NCI-H524 (cell line): ENCODE measurements around the gene SIRT3.

Experiments used
- DNase-seq, 2 experiments: peaks; one replicate each; lab custom pipeline; 2025; lab: John Stamatoyannopoulos, UW

Gene SIRT3

DNA sequence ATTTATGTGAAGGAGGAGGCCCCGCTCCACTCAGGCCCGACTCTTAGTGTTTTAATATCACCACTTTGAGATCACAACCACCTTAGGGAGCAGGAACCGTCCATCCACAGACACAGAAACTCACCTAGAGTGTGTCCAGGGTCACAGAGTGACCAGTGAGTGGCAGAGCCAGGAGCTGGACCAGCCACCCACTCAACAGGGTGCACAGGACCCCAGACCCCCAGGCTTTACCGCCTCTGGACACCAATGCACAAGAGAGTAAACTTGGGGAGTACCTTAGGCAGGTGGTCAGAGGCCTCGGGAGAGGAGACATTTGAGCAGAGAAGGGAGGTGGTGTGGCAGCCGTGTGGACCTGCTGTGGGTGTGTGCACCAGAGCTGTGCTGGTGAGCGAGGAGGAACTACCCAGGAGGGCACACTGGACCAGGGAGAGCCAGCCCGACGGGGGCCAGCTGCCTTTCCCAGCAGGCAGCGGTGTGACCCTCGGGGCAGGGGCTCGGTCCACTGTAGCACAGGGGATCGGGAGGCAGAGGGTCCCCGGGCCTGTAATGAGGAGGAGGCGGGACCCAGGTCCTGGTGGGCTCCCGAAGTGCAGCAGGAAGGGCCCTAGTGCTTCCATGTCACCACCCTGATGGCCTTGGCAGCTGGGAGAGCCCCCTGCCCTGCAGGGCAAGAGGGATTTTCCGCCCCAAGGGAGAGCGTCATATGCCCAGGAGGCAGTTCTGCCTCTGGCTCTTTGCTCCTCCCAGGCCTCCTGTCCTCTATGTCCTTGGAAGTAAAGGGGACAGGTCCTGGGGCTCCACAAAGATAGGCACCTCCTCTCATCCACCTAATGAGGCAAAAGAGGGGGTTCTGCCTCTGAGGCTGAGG lies 34.5 kb upstream of the SIRT3 start:
- no peak for DNase-seq

DNA sequence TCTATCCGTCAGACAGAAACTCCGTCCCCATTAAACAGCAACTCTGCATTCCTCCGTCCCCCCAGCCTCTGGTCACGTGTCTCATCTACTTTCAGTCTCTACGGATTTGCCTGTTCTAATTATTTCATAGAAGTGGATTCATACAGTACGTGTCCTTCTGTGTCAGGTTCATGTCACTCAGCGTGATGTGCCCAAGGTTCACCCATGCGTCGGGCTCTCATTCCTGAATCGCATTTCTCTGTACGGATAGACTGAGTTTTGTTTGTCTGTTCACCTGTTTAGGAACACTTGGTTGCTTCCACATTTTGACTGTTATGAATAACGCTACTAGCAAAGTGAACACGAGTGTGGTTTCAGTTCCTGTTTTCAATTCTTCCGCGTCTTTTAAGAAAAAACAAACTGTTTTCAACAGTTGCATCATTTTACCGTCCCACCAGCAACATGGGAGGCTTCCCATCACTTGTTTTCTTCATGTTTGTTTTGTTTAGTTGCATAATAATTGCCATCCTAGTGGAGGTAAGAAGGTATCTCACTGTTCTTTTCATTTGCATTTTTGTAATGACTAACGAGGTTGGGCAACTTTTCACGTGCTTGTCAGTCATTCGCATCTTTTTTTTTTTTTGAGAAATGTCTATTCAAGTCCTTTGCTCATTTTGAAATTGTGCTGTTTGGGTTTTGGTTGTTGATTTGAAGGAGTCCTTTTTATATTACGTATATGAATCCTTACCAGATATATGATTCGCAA lies 33.2 kb upstream of the SIRT3 start:
- no peak for DNase-seq

DNA sequence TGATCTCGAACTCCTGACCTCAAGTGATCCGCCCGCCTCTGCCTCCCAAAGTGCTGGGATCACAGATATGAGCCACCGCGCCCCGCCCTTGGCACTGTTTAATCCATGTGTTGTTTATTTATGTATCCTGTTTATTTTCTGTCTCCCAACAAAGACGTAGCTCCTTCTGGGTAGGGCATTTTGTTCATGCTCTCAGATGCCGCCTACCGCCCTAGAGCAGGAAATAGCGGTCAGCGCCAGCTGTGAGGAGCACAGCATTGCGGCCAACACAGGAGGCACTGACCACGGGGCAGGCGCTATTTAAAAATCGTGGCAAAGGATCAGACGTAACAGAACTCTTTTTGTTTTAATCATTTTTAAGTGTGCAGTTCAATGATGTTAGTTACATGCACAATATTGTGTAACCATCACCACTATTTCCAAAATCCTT lies 32.6 kb upstream of the SIRT3 start:
- DNase-seq = peak in 1 of 2 experiments; percentile 13

DNA sequence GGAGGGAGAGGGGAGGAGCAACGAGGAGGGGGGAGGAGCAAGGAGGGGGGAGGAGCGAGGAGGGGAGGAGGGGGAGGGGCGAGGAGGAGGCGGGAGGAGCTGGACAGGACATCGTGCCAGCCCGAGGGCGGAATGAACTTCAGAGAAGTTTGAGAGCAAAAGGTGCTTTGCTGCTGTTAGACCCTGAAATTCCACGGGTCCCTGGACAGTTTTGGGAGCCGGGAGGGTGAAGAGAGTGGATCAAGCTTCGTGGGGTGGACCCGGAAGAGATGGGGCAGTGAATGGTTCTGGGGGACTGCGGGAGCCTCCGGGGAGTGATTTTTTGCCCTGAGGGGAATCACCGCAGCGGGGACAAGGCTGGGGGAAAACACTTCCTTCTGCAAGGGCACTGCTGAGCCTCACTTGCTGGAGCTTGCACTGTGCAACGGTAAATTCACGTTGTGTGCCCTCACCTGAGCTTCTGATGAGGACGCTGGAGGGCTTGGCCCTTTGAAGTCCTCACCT lies 31.4 kb upstream of the SIRT3 start:
- no peak for DNase-seq

DNA sequence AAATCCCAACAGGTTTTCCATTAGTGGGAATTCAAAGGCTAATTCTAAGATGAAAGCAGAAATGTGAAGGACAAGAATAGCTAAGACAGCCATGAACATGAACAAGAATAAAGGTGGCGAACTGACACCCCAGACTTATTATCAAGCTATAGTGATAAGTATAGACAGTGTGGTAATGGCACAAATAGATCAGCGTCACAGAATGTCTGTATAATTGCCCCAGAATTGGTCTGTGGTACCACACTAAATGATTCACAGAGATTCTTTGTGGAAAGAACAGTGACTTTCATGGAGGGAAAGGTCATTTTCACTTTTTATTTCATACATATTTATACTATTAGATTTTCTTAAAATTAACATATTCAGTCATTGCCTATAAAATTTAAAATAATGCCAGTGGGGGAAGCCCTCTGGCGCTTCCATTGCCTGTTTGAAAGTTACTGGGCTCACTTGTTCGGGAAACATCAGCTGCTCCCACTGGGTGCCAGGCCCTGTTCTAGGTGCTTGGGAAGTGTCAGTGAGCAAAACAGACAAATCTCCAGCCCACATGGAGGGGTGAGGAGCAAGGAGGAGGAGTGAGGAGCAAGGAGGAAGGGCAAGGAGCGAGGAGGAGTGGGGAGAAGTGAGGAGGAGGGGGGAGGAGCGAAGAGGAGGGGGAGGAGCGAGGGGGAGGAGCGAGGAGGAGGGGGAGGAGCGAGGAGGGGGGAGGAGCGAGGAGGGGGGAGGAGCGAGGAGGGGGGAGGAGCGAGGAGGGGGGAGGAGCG lies 30.7 kb upstream of the SIRT3 start:
- no peak for DNase-seq

DNA sequence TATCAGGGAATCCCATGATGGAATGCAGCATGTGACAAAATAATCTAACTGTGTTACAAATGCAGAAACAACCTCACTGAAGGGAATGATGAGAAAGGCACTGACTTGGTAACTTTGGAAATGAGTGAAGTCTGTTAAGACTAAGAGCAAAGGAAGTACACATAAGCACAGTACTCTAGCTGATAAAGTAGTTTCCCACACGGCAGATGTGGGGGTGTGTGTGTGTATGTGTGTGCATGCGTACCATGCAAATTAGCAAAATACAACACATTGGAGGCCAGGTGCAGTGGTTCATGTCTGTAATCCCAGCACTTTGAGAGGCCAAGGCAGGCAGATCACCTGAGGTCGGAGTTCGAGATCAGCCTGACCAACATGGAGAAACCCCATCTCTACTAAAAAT lies 25.5 kb upstream of the SIRT3 start:
- DNase-seq = no peak

DNA sequence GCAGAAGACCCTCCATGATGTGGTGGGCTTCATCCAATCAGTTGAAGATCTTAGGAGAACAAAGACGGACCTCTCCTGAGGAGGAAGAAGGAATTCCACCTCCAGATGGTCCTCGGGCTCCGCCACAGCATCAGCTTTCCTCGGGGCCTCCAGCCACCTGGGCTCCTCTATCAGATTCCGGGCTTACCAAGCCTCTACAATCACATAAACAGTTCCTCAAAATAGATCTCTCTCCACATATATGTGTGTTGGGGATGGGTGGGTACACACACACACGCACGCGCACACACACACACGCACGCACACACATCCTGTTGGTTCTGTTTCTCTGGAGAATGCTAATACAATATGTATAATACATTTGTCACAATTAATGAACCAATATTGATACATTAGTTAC lies 23.3 kb upstream of the SIRT3 start:
- DNase-seq = no peak

DNA sequence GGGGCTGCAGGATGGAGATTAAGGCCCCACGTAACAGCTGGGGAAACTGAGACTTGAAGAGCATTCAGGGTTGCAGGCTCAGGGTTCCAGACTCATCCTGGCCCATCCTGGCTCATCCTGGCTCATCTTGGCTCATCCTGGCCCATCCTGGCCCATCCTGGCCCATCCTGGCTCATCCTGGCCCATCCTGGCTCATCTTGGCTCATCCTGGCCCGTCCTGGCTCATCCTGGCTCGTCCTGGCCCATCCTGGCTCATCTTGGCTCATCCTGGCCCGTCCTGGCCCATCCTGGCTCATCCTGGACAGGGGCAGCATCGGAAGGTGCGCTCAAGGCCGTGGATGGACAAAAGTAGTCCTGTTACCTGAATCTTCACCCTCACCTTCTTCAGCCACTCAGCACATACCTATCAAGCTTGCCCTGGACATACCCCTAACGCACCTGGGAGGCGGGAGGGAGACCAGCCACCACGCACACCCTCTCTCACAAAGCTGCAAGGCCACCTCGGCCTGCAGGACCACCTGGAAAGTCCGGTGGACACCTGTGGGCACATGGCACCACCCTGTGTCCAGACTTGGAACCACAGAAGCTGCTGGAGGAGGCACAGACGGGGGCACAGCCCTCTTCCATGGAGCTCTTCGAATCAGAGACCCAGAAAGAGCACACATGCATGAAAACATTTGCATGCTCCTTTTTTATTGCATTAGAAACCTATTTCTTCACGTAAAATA lies 21.8 kb upstream of the SIRT3 start:
- no peak for DNase-seq

DNA sequence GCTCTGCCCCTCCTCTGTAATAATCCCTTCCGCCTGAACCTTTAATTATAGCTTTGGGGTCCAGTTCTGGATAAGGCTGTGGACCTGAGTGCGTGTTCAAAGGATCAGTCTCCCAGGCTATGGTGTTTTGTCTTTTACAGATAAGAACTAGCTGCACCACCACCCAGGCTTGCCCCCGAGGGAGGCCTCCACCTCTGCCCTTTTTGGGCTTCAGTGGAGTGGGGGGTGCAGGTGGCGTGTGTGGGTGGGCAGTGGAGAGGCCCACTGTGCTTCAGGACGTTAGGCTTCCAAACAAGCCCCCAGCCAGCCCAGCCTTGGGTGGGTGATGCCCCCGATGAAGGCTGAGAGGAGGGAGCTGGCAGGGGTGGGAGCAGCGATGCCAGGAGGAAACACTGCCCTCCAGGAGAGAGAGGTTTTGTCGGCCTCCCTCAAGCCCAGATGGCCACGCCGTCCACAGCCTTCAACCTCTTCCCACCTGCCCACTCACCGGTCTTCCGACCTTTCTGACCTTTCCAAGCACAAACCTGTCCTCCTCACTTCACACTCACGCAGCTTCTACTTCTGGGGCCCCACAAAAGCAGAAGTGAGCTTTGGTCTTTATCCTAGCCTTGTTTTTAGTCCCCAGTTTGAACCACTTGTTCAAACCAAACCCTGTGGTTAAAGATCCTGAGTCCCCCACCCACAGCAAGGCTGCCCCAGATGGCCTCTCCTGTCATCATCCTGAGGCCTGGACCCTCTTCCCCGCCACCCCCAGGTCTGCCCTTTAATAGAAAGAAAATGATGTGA lies 21.0 kb upstream of the SIRT3 start:
- no peak for DNase-seq

DNA sequence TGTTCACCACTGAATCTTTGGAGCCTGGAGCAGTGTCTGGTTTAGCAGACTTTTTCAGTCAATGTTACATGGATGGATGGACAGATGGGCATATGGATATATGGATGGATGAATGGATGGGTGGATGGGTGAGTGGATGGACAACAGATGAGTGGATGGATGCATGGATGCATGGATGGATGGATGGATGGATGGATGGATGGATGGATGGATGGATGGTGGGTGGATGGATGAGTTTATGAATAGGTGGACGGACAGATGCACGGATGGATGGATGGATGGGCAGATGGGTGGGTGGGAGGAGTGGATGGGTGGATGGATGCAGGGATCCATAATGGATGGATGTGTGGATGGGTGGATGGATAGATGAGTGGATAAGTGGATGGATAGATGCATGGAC lies 19.7 kb upstream of the SIRT3 start:
- no peak for DNase-seq

DNA sequence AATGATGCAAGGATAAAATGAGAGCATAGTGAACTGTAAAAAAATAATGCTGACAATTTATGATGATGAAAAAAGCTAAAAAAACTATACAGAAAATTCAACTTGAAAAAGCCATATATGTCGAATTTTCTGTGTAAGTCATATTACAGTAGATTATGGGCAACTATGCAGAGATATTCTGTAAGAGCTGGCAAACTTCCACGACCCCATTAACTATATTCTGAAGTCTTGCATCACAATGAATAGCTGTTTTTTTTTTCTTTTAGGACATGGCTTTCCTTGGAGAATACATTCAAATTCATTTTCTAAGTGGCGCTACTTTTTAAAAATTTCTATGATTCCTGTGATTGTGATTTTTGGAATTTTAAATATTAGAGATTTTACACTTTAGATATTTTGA lies 19.0 kb upstream of the SIRT3 start:
- DNase-seq = no peak

DNA sequence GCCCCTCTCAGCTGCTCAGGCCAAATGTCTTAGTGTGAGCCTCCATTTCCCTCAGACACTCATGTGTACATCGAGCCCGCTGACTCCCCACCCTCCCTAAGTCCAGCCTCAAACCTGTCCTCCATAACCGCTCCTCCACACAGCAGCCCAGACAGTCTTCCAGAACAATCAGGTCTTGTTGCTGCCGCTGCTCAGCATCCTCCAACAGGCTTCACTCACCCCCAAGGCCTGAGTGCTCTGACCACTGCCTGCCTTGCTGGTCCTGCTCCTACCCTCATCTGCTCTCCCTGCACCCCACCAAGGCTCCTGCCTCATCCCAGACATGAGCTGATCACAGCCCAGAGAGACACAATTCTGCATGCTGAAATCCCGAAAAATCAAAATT lies 17.7 kb upstream of the SIRT3 start:
- DNase-seq = no peak

DNA sequence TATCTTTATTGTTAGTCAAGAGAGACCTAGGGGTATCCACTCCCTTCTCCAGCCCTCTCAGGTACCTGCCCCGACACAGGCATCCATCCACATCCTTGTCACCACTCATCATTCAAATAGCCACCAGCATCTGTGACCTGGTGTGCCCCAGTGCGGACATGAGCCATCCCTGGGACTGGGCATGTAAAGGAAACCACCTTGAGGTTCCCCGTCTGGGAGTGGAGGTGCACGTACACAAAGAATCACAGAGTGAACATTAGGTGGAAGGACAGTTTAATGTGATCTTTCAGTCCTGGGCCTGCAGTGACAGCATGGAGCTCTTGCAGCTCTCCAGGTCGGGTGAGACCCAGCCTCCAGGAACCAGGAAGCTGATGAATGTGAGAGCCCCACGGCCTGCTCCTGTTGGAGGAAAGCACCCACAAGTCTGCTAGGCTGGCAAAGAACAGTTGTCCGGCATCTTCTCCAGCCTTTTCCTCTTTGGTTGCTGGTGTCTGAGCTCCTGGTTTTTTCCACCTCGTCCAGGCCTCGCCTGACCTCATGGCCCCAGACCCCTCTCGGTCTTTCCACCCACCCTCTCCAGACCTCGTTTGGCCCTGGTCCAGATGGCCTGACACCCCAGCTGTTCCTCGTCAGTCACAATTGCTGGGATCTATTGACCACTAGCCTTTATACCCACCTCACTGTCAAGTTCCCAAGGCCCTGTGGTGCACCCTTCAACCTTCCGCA lies 17.2 kb upstream of the SIRT3 start:
- no peak for DNase-seq

DNA sequence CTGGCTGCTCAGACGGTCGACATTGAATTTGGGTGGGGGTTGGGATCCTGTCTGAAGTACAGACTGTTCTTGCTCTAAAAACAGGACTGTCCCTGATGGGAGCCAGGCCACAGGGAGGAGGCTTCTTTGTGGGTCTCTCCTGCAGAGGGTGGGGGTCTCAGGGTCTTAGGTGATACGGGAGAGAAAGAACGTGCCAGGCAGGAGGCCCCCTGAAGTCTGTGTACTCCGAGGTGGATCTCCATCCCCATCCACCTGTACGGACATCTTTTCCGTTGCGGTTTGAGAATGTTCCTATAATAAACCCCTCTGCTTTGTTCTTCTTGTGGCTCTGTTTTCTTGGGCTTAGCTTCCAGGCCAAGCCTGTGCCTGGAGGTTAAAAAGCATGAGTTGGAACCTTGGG lies 16.5 kb upstream of the SIRT3 start:
- DNase-seq = no peak

DNA sequence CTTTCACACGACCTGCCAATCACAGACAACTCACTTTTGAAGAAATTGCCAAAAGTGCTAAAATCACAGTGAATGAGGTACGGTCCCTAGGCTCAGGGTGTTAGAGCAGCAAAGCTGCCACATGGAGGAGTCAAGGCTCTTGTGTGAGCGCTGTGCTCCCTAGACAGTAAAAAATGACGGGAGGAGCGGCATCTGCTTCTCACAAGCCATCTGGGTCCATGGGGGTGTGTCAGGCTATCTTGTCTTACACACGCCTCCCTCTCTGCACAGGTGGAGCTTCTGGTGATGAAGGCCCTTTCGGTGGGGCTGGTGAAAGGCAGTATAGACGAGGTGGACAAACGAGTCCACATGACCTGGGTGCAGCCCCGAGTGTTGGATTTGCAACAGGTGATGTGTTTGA lies 15.4 kb upstream of the SIRT3 start:
- peak in 1 of 2 experiments; percentile 19 for DNase-seq

DNA sequence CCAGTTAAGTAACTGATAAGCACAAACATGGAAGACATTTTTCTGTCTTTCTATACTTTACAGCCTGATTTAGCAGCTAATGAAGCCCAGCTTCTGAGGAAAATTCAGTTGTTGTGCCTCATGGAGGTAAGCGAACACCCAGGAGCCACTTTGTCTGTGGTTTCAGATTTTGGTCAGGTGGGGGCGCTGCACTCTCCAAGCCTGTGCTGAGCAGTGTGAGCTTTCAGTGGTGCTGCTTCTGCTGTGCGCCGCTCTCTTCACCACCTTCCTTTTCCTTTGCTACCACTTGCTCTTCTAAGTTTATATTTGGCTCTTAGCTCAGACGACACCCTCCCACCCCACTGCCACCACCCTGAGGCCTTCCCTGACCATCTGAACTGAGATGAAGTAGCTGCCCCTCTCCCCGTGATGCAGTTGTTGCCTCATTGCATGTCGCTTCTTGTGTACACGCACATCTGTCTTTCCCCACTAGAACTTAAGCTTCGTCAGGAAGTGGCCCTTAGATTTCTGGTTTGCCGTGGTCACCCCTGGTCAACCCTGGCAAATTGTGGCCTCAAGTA lies 14.7 kb upstream of the SIRT3 start:
- peak in 1 of 2 experiments; percentile 21 for DNase-seq

DNA sequence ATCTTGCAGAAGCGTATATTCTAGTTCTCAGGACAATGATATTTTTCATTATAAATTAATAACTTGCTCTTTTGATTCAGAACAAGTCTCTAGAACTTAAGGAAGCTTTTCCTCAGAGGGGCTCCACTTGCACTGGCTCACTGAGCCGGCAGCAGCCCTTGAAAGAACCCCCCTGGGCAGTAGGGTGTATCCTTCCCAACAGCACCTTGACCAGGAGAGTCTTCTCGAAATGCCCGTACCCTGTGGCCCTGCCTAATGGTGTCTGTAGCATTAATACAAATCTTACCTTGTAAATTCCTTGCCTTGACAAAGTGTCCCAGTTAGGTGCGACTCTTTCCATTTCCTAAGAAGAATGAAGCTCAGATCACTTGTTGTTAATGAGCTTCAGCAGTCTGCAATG lies 14.1 kb upstream of the SIRT3 start:
- DNase-seq = no peak

DNA sequence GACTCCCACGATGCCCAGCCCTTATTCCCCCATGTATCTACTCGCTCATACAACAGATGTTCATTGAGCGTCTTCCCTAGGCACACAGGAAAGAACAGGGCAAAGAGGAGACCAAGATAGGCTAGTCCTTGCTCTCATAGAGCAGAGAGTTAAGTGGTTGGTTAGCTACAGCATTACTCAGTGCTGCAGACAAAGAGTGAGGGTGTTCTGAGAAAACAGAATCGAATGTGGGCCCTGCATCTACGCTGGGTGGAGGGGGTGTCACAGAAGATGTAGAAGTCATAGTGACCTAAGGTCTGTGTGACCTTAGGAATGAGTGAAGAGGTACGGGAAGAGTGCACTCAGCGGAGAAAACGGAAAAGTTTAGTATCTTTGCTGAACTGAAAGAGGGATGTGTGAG lies 12.9 kb upstream of the SIRT3 start:
- DNase-seq = no peak

DNA sequence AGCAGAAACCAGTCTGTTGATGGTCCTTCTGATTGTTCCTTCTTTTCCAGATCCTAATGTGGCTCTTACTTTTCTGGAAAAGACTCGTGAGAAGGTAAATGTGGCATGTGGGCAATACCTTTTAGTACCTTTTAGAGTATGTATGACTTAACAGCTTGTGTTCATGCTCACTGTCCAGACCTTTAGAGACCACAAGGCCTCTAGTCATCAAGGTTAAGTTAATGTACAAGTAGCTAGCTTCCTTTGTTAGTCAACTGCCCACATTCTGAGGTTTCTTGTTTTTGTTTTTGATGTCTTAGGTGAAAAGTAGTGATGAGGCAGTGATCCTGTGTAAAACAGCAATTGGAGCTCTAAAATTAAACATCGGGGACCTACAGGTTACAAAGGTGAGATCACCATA lies 8.2 kb upstream of the SIRT3 start:
- no peak for DNase-seq

DNA sequence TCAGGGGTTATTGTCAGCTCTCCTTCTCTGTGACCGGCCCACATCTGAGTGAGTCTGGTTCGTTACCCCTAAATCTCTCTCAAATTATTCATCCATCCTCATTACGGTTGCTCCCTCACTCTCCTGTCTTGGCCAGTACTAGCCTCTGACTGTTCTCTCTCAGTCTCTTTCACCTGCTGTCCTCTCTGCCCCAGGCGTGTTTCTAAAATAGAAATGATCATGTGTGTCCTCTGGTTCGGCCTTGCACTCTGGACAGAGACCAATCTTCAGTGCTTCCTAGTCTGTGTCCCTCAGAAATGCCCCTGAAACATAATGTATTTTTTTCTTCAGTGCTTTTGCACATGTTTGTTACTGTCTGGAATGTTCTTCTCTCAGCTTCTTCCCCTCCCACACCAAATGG lies 5.5 kb upstream of the SIRT3 start:
- DNase-seq = no peak
